Activated gamma-delta T cell treated with Interleukin-2 at 50 U/mL for 16 hours (primary cell): ENCODE measurements around the gene SLC5A3.
A peak's percentile ranks its signal among the peaks of the same experiment; 100 is the strongest.

Source experiments
- DNase-seq: peaks from one replicate; pipeline ENCODE4 v3.0.0-alpha.2; 2020

Gene SLC5A3

DNA sequence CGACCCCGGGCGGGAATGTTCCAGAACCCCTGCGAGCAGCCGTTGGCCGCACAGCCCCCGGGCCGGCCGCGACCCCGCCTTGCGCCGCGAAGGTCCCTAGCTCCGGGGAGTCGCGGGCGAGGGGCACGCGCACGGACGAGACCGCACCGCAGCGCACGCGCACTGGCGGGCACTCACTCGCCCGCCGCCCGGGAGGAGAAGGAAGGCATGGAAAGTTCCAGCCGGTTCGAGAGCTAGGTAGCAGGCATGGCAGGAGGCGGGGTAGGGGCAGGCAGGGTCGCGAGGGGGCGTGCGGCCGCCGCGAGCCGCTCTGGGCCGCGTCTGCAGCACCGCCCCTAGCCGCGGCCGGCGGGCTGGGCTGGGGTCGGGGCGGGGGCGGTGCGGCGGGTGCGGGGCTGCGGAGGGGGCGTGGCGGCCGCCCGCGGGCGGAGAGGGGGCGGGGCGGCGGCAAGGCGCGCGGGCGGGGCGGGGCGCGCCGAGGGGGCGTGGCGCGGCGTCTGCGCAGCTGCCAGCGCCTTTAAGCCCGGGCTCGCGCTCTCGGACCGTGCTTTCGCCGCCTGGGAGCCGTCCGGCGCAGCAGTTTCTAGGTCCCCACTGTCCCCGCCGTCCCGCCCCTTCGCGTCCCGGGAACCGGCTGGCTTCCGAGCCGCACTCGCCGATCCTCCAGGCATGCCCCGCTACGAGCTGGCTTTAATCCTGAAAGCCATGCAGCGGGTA, at the start of gene SLC5A3, which contains the start of gene MRPS6:
TSS of gene SLC5A3 (plus strand) at position 547 of the 717 bp plus-strand sequence. CDS start 21,621 bp downstream, outside the sequence.
TSS of gene MRPS6 (plus strand) at position 547 of the 717 bp plus-strand sequence. CDS start at position 670, 123 bp downstream.
- DNase-seq, result peak; percentile 64

DNA sequence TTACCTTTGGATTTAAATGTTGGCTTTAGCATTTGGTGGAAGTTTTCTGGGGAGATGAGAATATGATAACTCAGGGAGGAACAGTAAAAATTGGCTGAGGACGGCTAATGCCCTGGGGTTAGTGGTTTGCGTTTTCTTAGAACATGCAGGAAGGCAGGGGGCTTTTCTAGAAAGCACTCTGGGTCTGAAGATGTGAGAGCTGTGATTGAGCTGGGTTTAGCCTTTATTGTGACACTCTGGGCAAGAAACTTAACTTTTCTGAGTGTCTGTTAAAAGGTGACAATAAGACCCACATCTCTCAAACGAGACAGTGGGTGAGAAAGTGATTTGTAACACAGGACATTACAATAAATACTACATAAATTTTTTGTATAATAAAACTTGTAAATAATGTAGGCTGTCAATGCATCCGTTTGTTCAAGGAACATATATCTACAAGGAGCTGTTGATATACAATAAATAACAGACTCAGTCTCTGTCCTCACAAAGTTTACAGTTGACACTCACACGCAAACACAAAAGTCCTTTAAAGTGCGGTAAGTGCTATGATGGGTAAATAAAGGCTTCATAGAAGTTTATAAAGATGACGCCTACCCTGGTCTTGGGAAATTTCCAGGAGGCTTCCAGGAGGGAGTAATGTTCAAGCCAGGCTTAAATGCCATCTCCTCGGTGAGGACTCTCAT, 49.5 kb upstream of the SLC5A3 start:
- DNase-seq, result no peak

DNA sequence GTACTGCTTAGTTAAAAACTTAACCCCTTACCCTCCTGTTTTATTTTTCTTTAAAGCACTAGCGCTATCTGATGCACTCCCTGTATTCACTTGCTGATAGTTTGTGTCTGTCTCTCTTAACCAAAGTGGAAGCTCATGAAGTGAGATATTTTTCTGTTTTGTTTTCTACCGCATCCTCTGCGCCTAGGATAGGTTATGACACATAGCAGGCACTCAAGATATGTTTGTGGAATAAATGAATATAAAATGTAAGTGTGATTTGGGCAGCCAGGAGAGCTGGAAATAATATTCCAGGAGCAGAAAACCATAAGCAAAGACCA, 49.0 kb upstream of the SLC5A3 start:
- no peak for DNase-seq

DNA sequence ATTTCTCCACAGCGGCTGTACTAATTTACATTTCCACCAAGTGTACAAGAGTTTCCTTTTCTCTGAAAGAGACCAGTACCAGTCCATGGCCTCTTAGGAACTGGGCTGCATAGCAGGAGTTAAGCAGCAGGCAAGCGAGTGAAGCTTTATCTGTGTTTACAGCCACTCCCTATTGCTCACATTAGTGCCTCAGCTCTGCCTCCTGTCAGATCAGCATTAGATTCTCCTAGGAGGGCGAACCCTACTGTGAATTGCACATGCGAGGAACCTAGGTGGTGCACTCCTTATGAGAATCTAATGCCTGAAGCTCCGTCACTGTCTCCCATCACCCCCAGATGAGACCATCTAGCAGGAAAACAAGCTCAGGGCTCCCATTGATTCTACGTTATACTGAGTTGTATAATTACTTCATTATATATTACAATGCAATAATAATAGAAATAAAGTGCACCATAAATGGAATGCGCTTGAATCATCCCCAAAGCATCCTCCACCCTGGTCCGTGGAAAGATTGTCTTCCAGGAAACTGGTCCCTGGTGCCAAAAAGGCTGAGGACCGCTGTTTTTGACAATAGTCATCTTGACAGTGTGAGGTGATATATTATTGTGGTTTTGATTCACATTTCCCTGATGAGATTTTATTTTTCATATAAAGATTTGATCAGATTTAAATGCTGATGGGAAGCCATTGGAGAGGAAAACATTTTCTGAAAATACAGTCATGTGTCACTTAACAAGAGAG, 45.5 kb upstream of the SLC5A3 start:
- DNase-seq, result no peak

DNA sequence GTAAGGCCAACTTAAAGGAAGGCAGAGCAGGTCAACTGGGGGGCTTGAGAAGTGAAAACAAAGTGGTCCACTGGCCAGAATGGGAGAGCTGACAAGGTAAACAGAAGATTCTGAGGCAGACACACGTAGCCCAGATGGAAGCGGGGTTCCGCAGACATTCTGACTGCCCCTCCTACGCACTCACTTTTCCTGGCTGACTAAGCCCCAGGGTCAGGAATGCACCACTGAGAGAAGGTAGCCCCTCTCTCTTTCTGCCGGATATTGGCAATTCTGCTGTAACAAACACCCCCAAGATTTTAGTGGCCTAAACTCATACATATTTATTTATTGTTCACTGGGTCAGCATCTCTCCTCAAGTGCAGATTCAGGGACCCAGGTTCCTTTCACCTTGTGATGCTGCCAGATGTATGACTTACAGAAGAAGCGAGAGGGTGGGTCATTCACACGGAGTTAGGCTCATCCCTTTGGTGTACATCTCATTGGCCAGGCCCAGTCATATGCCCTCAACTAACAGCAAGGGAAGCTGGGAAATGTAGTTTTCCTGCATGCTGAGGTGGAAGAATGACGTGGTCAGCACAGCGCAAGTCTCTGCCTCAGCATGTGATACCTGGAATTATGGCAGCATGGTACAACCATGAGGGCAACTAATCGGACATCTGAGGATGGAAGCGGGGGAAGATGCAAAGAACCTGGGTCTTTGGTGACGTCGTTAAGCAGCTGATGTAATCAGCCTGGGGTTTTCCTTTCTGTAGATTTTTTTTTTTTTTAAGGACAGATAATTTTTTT, 43.4 kb upstream of the SLC5A3 start:
- DNase-seq, result peak; percentile 7

DNA sequence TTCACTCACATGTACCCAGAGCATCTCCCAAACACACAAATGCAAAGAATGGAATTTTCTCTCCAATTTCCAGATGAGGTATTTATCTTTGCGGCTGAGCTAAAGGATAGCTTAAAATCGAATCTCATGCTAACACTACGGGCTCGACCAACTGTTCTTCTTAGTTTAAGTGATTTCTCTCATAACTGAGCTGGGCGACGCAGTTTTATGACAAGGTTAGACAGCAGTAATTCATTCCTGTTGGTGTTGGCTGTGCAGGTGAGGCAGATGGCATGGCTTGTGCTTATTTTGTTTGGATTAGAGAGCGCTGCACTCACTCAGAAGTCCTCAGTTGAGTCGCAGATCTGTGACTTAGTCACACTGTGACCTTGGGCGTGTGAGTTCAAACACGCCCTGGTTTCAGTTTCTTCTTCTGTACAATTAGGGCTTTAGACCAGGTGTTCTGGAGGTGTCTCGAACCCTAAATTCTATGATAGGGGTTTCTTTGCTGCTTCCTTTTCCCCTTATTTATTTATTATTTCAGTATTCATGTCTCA, 41.5 kb upstream of the SLC5A3 start:
- no peak for DNase-seq

DNA sequence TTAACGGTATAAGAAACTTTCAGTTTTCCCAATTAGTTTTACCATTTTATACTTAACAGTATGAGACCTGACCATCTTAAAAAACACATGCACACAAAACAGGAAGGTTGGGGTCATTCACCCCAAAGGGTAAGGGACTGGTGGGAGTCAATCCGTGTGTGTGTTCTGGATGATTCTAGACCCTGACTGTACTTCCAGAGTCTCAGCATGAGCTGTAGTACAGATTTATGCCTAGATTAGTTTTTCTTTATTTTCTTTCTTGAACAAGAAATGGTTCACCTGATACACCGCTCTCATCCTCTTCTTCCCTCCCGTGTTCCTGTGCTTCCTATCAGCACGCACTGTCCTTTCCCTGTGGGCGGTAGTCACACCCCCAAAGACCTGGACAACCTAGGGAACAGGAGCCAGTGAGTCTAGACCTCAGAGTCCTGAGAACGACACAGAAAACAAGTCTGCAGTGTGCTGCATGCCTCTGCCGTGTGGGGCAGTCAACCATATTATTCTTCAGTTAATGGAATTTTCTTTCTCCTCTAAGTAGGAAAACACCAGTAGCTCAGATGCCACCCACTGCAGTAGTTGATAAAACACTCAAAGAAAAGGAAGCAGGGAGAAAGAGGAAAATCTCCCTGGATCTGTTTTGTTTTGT, 38.9 kb upstream of the SLC5A3 start:
- no peak for DNase-seq

DNA sequence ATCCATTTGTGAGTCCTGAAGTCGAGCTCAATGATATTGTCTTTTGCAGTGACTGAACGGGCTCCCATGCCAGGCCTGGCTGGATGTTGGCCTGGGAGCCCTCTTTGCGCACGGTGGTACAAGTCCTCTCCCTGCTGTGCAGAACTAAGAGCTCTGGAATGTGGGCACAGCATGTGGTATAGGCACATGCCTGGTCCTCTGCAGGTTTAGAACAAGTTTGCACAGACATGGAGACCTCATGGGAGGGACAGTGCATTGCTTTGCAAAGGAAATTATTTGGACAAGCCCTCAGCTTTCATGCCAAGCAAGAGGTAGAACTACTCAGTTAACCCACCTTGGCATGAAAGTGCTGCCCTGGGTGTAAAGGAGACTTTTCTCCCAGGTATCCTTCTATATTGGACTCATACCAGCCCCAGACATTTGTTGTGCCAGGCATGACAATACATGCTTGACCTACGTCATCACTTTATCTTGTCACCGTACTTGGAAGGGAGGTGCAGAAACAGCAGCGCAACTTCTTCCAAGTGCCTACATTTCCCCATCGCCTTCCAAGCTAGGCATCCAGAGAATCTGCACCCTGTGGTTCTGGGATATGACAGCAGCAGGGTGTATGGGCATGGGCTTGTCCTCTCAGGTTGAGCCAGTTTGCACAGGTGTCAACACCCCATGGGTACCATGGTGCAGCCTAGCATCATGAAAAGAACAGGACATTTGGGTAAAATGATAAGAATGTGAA, 37.6 kb upstream of the SLC5A3 start:
- no peak for DNase-seq

DNA sequence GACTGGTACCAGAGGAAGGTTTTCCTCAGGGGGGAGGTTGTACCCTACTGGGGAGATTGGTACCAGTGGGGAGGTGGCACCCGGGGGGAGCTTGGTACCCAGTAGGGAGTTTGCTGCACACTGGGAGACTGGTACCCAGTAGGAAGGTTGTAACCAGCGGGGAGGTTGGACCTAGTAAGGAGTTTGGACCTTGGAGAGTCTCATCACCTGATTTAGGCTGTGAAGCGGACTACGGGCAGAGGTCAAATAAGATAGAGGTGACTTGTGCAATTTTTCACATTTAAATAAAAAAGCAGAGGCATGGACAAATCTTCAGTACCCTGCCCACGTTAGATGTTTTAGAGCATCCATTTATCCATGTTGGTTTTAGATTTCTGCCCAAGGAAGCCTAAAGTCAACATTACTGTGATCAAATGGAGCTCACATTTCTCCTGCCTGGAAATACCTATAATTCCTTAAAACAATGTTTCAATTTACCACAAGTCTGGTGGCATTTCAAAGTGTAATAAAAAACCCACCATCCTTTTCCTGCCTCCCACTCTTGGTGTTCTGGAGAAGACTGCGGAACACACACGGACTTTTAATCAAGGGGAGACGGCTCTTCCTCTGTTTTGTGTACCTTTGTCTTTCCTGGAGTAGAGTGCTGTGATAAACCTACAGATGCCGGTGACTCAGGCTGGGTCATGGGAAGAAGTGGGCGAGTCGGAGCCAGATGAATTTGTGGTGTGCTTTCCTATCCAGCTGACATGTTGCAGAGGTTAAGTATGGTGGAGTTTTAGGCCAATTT, 36.2 kb upstream of the SLC5A3 start:
- DNase-seq, result no peak

DNA sequence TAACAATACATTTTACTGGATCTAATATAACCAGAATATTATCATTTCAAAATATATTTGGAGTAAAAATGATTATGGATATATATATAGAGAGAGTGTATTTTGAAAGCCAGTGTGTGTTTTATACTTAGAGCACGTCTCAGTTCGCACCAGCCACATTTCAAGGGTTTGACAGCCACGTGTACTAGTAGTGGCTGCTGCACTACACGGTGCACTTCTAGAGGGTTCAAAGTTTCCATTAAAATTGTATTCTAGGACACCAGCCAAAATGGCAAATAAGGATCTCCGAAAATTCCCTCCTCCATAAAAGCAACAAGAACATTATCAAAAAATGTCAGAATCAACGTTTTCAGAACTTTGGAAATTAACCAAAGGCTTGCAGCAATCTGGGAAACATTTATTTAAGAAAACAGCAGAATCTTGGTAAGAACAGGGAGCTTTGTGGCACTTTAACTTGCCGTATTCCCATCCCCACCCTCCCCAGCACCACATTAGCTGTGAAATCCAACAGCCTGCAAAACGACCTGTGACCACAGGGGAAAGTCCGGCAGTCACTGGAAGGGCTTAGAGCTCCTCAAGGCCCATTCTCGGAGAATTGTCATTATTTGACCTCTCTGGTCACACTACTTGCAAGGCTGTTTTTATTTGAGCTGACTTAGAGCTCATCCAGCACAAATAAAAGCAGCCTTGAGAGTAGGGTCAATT, 33.5 kb upstream of the SLC5A3 start:
- DNase-seq, result no peak

DNA sequence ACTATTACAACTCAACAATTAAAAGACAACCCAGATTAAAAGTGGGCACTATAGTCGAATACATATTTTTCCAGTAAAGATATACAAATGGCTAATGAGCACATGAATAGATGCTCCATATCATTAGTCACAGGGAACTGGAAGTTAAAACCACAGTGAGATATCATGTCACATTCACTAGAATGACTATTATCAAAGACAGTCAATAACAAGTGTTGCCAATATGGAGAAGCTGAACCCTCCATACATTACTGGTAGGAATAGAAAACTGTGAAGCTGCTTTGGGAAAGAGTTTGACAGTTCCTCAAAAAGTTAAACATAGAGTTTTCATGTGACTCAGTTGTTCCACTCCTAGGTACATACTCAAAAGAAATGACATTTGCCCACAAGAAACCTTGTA, 30.6 kb upstream of the SLC5A3 start:
- no peak for DNase-seq

DNA sequence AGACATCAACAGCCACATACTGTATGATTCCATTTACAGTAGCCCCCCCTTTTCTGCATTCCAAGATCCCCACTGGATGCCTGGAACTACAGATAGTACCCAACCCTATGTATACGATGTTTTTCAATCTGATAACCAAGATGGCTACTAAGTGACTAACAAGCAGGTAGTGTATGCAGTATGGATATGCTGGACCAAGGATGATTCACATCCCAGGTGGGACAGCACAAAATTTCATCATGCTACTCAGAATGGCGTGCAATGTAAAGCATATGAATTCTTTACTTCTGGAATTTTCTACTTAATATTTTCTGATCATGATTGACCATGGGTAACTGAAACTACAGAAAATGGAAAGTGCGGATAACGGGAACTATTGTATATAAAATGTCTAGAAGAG, 30.0 kb upstream of the SLC5A3 start:
- no peak for DNase-seq

DNA sequence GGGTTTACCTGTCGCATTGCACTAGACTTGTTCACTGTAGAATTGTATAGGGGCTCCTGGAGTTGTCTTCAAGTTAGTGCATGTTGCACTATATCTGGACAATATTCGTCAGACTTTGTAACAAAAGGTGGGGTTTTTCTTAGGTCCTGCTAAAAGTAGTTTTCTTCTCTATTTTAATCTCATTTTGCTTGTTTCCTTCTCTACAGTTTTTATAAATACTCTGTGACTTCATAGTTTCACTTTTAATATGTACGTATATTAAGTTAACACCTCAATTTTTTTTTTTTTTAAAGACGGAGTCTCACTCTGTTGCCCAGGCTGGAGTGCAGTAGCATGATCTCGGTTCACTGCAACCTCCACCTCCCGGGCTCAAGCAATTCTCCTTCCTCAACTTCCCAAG, 26.5 kb upstream of the SLC5A3 start:
- DNase-seq, result no peak

DNA sequence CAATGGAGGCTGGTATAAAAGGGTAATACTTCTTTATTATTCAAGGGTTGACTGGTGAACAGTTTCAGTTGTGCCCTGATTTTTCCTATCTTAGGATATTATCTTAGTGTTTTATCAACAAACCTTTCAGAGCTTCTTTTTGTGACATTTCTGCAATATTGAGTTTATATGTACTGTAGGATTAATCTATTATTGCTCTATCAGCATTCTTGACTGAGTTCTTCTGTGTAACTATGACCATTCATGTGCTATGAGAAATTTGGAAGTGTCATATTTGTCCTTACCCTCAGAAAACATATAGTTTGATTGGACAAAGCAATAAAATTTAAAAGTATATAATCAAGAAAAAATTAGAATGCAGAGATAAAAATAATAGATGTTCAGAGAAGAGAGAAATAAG, 25.5 kb upstream of the SLC5A3 start:
- no peak for DNase-seq

DNA sequence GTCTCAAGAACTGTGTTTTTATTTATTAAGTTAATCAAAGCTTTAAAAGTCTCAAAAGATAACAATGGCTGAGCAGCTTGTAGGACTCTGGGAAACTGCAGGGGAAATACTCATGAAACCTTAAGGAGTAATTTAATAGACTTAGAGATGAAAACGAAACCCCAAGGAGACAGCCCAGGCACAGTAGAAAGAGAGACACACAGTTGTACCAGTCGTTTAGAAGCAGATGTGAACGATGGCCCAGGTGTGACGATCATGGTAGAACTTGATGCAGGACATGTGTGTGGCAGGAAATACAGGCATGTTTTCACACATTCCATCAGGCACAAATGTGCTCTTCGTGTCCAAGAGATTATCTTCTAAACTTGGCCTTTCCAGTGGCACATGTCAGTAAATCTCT, 21.2 kb upstream of the SLC5A3 start:
- no peak for DNase-seq

DNA sequence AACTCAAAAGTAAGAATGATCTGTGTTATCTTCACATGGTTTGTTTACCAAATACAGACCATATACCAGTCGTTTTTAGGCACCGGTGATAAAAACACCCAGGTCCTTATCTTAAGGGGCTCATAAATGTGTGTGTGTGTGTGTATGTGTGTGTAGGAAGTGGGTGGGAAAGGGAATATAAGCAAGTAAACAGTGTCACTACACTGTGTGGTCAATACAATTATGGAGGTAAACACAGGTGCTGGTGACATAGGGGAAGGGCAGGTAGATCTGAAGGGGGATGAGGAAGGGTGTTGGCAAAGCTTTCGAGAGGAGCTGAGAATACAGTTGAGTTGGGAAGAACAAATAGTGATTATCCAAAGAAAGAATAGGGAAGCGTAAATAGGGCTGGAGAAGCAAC, 19.1 kb upstream of the SLC5A3 start:
- DNase-seq, result no peak

DNA sequence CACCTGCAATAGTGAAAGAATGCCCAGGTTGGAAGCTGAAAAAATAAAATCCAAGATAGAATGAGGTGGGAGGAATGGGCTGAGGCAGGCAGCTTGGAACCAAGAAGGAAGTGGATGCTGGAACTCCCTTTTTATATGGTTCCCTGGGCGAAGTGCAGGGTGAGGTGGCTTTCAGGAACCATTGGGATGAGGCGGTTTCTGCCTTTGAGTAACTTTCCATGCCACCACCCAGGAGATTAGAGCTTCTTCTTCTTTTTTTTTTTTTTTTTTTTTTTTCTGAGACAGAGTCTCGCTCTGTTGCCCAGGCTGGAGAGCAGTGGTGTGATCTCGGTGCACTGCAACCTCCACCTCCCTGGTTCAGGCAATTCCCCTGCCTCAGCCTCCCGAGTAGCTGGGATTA, 17.8 kb upstream of the SLC5A3 start:
- DNase-seq, result no peak

DNA sequence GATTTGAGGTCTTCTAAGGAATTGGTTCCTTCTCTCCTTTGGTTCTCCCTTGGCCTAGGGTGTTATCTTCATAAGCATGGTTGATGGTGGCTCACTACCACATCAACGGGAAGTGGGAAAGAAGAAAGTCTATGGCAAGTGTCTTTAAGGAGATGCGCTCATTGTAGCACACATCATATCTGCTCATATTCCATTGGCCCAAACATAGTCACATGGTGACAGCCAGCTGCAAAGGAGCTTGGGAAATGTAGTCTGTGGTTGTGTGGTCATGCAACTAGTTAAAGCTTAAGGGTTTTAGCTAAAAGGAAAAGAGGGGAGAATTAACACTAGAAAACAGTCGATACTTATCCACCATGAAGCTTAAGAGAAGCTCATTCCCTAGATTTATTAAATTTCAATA, 11.4 kb upstream of the SLC5A3 start:
- DNase-seq, result no peak

DNA sequence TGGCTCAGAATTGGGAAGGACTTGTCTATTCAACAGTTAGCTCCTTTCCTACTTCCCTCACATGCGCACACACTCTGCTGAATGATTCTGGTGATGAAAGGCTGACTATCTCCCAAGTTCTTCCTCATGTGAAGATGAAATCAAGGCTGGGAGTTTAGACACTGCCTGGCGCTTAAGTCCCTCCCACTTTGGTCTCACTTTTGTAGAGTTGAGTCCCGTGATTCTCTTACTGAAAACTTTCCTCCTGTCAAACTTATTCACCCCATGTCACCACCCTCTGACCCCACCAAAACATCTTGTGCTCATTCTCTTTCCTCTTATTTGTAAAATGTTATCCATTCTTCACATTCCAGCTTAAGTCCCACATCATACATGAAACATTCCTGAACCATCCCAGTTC, 8.4 kb upstream of the SLC5A3 start:
- DNase-seq, result no peak

DNA sequence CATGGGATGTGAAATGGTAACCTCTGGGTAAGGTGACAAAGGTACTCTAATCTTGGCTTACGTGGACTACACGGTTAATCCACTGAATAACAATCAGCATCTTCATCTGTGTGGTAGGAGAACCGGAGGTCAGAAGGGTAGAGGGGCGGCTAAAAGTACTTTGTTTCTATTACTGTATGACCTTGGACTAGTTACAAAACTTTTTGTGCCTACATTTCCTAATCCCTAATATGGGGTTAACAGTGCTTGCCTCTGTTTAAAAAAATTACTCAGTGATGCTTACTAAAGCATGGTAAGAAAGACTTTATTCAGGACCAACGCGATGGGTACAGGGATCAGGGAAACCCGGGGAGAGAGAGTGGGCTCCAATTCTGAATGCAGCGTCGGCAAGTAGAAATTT, 1.7 kb upstream of the SLC5A3 start:
- no peak for DNase-seq
